ES-I3 (cell line): ENCODE data around the gene HILPDA.

Experiments
- H3K36me3 ChIP-seq: 2 replicates; pipeline ENCODE4 v1.6.1; 2013; ENCODE audit warnings: mild to moderate bottlenecking, low read length, control low read depth, moderate library complexity; ENCODE audit not compliant: insufficient read depth
- H3K4me1 ChIP-seq: 2 replicates; pipeline ENCODE4 v1.6.1; 2013; ENCODE audit warnings: mild to moderate bottlenecking, control low read depth, low read length; ENCODE audit not compliant: insufficient read depth
- H3K9ac ChIP-seq: 2 replicates; pipeline ENCODE4 v1.6.1; 2013; ENCODE audit warnings: low read depth, mild to moderate bottlenecking, low read length, moderate library complexity
- H3K9me3 ChIP-seq: 2 replicates; pipeline ENCODE4 v1.6.1; 2013; ENCODE audit warnings: mild to moderate bottlenecking, low read length, moderate library complexity; ENCODE audit not compliant: control insufficient read depth, insufficient read depth

Gene HILPDA

GRCh38 chr7:128422037-128422436 is 33.6 kb upstream of the HILPDA start:
- no peak overlapping the region for H3K9ac ChIP-seq
- no peaks in the 10 kb centered on the region for H3K9me3 ChIP-seq
- no peaks in the 10 kb centered on the region for H3K36me3 ChIP-seq
- no peaks in the 10 kb centered on the region for H3K4me1 ChIP-seq

GRCh38 chr7:128422842-128423241 is 32.8 kb upstream of the HILPDA start:
- Histone ChIP-seq H3K4me1 (no peaks in the 10 kb centered on the region), H3K9ac (no peak overlapping the region), H3K36me3 (no peaks in the 10 kb centered on the region), H3K9me3 (no peaks in the 10 kb centered on the region)

- Histone ChIP-seq H3K36me3 (no peaks in the 10 kb centered on the region), H3K4me1 (no peaks in the 10 kb centered on the region), H3K9ac (no peak overlapping the region)
Observed at GRCh38 chr7:128424686-128425275, 30.9 kb upstream of the HILPDA start.

GRCh38 chr7:128425850-128426249 is 29.8 kb upstream of the HILPDA start:
- Histone ChIP-seq H3K9ac (no peak overlapping the region), H3K9me3 (no peaks in the 10 kb centered on the region), H3K36me3 (no peaks in the 10 kb centered on the region), H3K4me1 (no peaks in the 10 kb centered on the region)

More at GRCh38 chr7:128424686-128425275, 30.9 kb upstream of the HILPDA start:
- H3K9me3 ChIP-seq: no peaks in the 10 kb centered on the region

- H3K9me3 ChIP-seq: no peaks in the 10 kb centered on the region
Observed at GRCh38 chr7:128427289-128427891, 28.3 kb upstream of the HILPDA start.

GRCh38 chr7:128430207-128430606 is 25.5 kb upstream of the HILPDA start:
- H3K9ac ChIP-seq: no peak overlapping the region
- peaks cover 17% of the 10 kb centered on the region for H3K4me1 ChIP-seq
- H3K9me3 ChIP-seq: no peaks in the 10 kb centered on the region
- no peaks in the 10 kb centered on the region for H3K36me3 ChIP-seq

More at GRCh38 chr7:128427289-128427891, 28.3 kb upstream of the HILPDA start:
- H3K36me3 ChIP-seq: no peaks in the 10 kb centered on the region
- H3K9ac ChIP-seq: no peak overlapping the region
- peaks cover 11% of the 10 kb centered on the region for H3K4me1 ChIP-seq

- Histone ChIP-seq H3K4me1 (peaks cover 17% of the 10 kb centered on the region), H3K9me3 (no peaks in the 10 kb centered on the region), H3K9ac (no peak overlapping the region), H3K36me3 (no peaks in the 10 kb centered on the region)
Observed at GRCh38 chr7:128431221-128431620, 24.5 kb upstream of the HILPDA start.

- no peak overlapping the region for H3K9ac ChIP-seq
- peaks cover 17% of the 10 kb centered on the region for H3K4me1 ChIP-seq
- no peaks in the 10 kb centered on the region for H3K36me3 ChIP-seq
- H3K9me3 ChIP-seq: no peaks in the 10 kb centered on the region
Observed at GRCh38 chr7:128431754-128432153, 23.9 kb upstream of the HILPDA start.

GRCh38 chr7:128434413-128435326 is 21.0 kb upstream of the HILPDA start:
- H3K4me1 ChIP-seq: peaks cover 17% of the 10 kb centered on the region
- no peaks in the 10 kb centered on the region for H3K36me3 ChIP-seq
- no peak overlapping the region for H3K9ac ChIP-seq
- H3K9me3 ChIP-seq: no peaks in the 10 kb centered on the region

GRCh38 chr7:128435327-128435686 is 20.4 kb upstream of the HILPDA start:
- H3K36me3 ChIP-seq: no peaks in the 10 kb centered on the region
- H3K4me1 ChIP-seq: peaks cover 17% of the 10 kb centered on the region
- no peak overlapping the region for H3K9ac ChIP-seq

GRCh38 chr7:128437426-128438332 is 18.0 kb upstream of the HILPDA start:
- H3K36me3 ChIP-seq: no peaks in the 10 kb centered on the region
- H3K9me3 ChIP-seq: no peaks in the 10 kb centered on the region
- H3K9ac ChIP-seq: no peak overlapping the region
- H3K4me1 ChIP-seq: peaks cover 3% of the 10 kb centered on the region; the same call in 1 of the 2 replicates

More at GRCh38 chr7:128435327-128435686, 20.4 kb upstream of the HILPDA start:
- H3K9me3 ChIP-seq: no peaks in the 10 kb centered on the region

GRCh38 chr7:128442356-128442755 is 13.3 kb upstream of the HILPDA start:
- H3K9ac ChIP-seq: no peak overlapping the region
- H3K9me3 ChIP-seq: no peaks in the 10 kb centered on the region
- no peaks in the 10 kb centered on the region for H3K36me3 ChIP-seq
- 0 out of 2 replicates have a peak, but pooled peaks cover 5% of the 10 kb centered on the region for H3K4me1 ChIP-seq

- H3K36me3 ChIP-seq: no peaks in the 10 kb centered on the region
- 0 out of 2 replicates have a peak, but pooled peaks cover 5% of the 10 kb centered on the region for H3K4me1 ChIP-seq
- H3K9me3 ChIP-seq: no peaks in the 10 kb centered on the region
- no peak overlapping the region for H3K9ac ChIP-seq
Observed at GRCh38 chr7:128443831-128444600, 11.7 kb upstream of the HILPDA start.
